Astrocyte (in vitro differentiated cells and primary cell): ENCODE results near the gene ZNF764. TPM values are rescaled to one million over a fixed set of nuclear protein-coding genes. Genes with fewer than 3 reads are reported as not detected.
"Not testable (repeated sequence)": the region's sequence is repeated elsewhere in the genome, so short reads cannot be mapped to it uniquely, and the experiment has no call there.

Experiments used
- DNase-seq: peaks from one replicate; pipeline ENCODE4 v3.0.0-alpha.2; 2010; ENCODE audit warnings: low read depth
- FAIRE-seq: peaks from 2 replicates; lab custom pipeline; 2011; peaks lifted over from hg19 to GRCh38; lab: Jason Lieb, UNC
- H2AFZ ChIP-seq: 2 replicates; pipeline ENCODE4 v1.6.0; 2012; ENCODE audit warnings: low read depth, low read length, inconsistent platforms
- H3K27ac ChIP-seq: 2 replicates; pipeline ENCODE4 v1.5.1; 2011; ENCODE audit warnings: low read depth, low read length, inconsistent platforms
- H3K27me3 ChIP-seq: 2 replicates; pipeline ENCODE4 v1.6.0; 2011; ENCODE audit warnings: low read length, inconsistent platforms; ENCODE audit not compliant: insufficient read depth
- H3K36me3 ChIP-seq: 2 replicates; pipeline ENCODE4 v1.5.1; 2011; ENCODE audit warnings: low read length, inconsistent platforms; ENCODE audit not compliant: insufficient read depth
- H3K4me1 ChIP-seq: 2 replicates; pipeline ENCODE4 v1.5.1; 2011; ENCODE audit warnings: low read length, inconsistent platforms; ENCODE audit not compliant: insufficient read depth
- H3K4me2 ChIP-seq: 2 replicates; pipeline ENCODE4 v1.6.0; 2012; ENCODE audit warnings: low read length, inconsistent platforms
- H3K4me3 ChIP-seq: 2 replicates; pipeline ENCODE4 v1.5.1; 2011; ENCODE audit warnings: low read depth, mild to moderate bottlenecking, low read length, inconsistent platforms; ENCODE audit not compliant: insufficient read depth
- H3K79me2 ChIP-seq: 2 replicates; pipeline ENCODE4 v1.6.0; 2012; ENCODE audit warnings: mild to moderate bottlenecking, low read length, inconsistent platforms; ENCODE audit not compliant: insufficient read depth
- H3K9ac ChIP-seq: 2 replicates; pipeline ENCODE4 v1.6.0; 2012; ENCODE audit warnings: mild to moderate bottlenecking, low read length, inconsistent platforms
- H3K9me3 ChIP-seq: 2 replicates; pipeline ENCODE4 v1.5.1; 2012; ENCODE audit warnings: low read depth, mild to moderate bottlenecking, low read length, inconsistent platforms; ENCODE audit not compliant: insufficient read depth
- H4K20me1 ChIP-seq: 2 replicates; pipeline ENCODE4 v1.6.0; 2012; ENCODE audit warnings: low read length, inconsistent platforms; ENCODE audit not compliant: insufficient read depth
- H3K27ac Mint-ChIP-seq: one replicate; pipeline ENCODE4 v1.8.0; 2021; ENCODE audit warnings: mild to moderate bottlenecking, mixed read lengths; ENCODE audit not compliant: unreplicated experiment
- H3K27me3 Mint-ChIP-seq: one replicate; pipeline ENCODE4 v1.8.0; 2021; ENCODE audit warnings: low read depth, mixed read lengths; ENCODE audit not compliant: unreplicated experiment
- H3K36me3 Mint-ChIP-seq: one replicate; pipeline ENCODE4 v1.8.0; 2021; ENCODE audit warnings: low read depth, mixed read lengths; ENCODE audit not compliant: unreplicated experiment
- H3K4me1 Mint-ChIP-seq: one replicate; pipeline ENCODE4 v1.8.0; 2021; ENCODE audit warnings: low read depth, mixed read lengths; ENCODE audit not compliant: unreplicated experiment
- H3K4me3 Mint-ChIP-seq: one replicate; pipeline ENCODE4 v1.8.0; 2021; ENCODE audit warnings: mild to moderate bottlenecking, moderate library complexity, mixed read lengths; ENCODE audit not compliant: unreplicated experiment
- H3K9me3 Mint-ChIP-seq: one replicate; pipeline ENCODE4 v1.8.0; 2021; ENCODE audit warnings: mild to moderate bottlenecking, mixed read lengths; ENCODE audit not compliant: unreplicated experiment
- CTCF ChIP-seq: IDR thresholded peaks from 2 replicates; pipeline ENCODE4 v1.5.1; 2011; ENCODE audit warnings: low read depth, mild to moderate bottlenecking, inconsistent platforms, low read length, moderate library complexity; ENCODE audit not compliant: insufficient read depth
- EZH2 ChIP-seq: IDR thresholded peaks from 2 replicates; pipeline ENCODE4 v1.6.1; 2012; ENCODE audit warnings: mild to moderate bottlenecking, low read length, inconsistent platforms; ENCODE audit not compliant: insufficient read depth
- total RNA-seq: library from RNA; stranded (reverse); gene quantifications from 2 replicates; pipeline ENCODE4 v1.2.1, GENCODE V29; 2021

Gene ZNF764
- total RNA-seq, 1 donor from 2014 or later, result 8.5 TPM

- Histone ChIP-seq H3K36me3 (no peaks in the 10 kb centered on the region), H3K4me2 (no peak overlapping the region), H3K9me3 (no peaks in the 10 kb centered on the region), H3K4me3 (no peak overlapping the region), H3K27ac (no peak overlapping the region), H4K20me1 (no peaks in the 10 kb centered on the region), H2AFZ (no peak overlapping the region), H3K27me3 (no peaks in the 10 kb centered on the region), H3K9ac (no peak overlapping the region), H3K79me2 (no peaks in the 10 kb centered on the region), H3K4me1 (no peaks in the 10 kb centered on the region)
- H3K9me3 Mint-ChIP-seq, result no peaks in the 10 kb centered on the region
- no peak for DNase-seq
- H3K36me3 Mint-ChIP-seq, result peaks cover 6% of the 10 kb centered on the region
- no peak overlapping the region for H3K4me3 Mint-ChIP-seq
- no peak for FAIRE-seq
- no peaks in the 10 kb centered on the region for H3K27me3 Mint-ChIP-seq
- TF ChIP-seq EZH2 (no peak), CTCF (no peak)
- peak overlapping the region; percentile 8 for H3K27ac Mint-ChIP-seq
- no peaks in the 10 kb centered on the region for H3K4me1 Mint-ChIP-seq
These were observed 34.7 kb upstream of the ZNF764 start for GRCh38 chr16:30592871-30593270.

DNA sequence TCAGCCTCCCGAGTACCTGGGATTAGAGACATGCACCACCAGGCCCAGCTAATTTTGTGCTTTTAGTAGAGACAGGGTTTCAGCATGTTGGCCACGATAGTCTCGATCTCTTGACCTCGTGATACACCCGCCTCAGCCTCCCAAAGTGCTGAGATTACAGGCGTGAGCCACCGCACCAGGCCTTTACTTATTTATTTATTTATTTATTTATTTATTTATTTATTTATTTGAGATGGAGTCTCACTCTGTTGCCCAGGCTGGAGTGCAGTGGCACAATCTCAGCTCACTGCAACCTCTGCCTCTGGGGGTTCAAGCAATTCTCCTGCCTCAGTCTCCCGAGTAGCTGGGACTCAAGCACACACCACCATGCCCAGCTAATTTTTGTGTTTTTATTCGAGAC lies 32.7 kb upstream of the ZNF764 start:
- H3K36me3 ChIP-seq, H3K27ac Mint-ChIP-seq, H3K36me3 Mint-ChIP-seq: not testable (repeated sequence)

GRCh38 chr16:30589582-30589981 lies 31.4 kb upstream of the ZNF764 start:
- H3K4me1 Mint-ChIP-seq, H3K36me3 ChIP-seq, H3K4me2 ChIP-seq, H2AFZ ChIP-seq, H3K27me3 ChIP-seq, H3K9me3 Mint-ChIP-seq, H3K9me3 ChIP-seq, H3K36me3 Mint-ChIP-seq, H3K9ac ChIP-seq, H3K27me3 Mint-ChIP-seq, DNase-seq, H4K20me1 ChIP-seq, H3K4me3 ChIP-seq, H3K4me3 Mint-ChIP-seq, FAIRE-seq, H3K27ac ChIP-seq, H3K27ac Mint-ChIP-seq, H3K4me1 ChIP-seq: not testable (repeated sequence)
- H3K79me2 ChIP-seq, result peaks cover 13% of the 10 kb centered on the region

More for the DNA sequence above, 32.7 kb upstream of the ZNF764 start:
- DNase-seq, H3K4me2 ChIP-seq, FAIRE-seq, H3K9ac ChIP-seq, H2AFZ ChIP-seq, H3K27me3 ChIP-seq, H3K4me3 Mint-ChIP-seq, H3K27ac ChIP-seq, H3K9me3 ChIP-seq, H3K9me3 Mint-ChIP-seq, H3K4me1 Mint-ChIP-seq, H3K4me1 ChIP-seq, H4K20me1 ChIP-seq, H3K27me3 Mint-ChIP-seq, H3K79me2 ChIP-seq, H3K4me3 ChIP-seq: not testable (repeated sequence)

GRCh38 chr16:30588651-30589050 lies 30.5 kb upstream of the ZNF764 start:
- Histone ChIP-seq H3K36me3 (no peaks in the 10 kb centered on the region), H3K79me2 (peaks cover 21% of the 10 kb centered on the region), H4K20me1 (no peaks in the 10 kb centered on the region), H3K27me3 (no peaks in the 10 kb centered on the region), H3K9ac (no peak overlapping the region), H3K9me3 (no peaks in the 10 kb centered on the region), H3K27ac (no peak overlapping the region), H3K4me3 (no peak overlapping the region), H3K4me1 (peaks cover 8% of the 10 kb centered on the region), H2AFZ (no peak overlapping the region), H3K4me2 (no peak overlapping the region)
- TF ChIP-seq EZH2, result no peak
- no peak for TF ChIP-seq CTCF
- DNase-seq (no peak), FAIRE-seq (no peak)
- no peaks in the 10 kb centered on the region for H3K27me3 Mint-ChIP-seq
- H3K4me1 Mint-ChIP-seq, result no peaks in the 10 kb centered on the region
- peaks cover 2% of the 10 kb centered on the region for H3K36me3 Mint-ChIP-seq
- H3K4me3 Mint-ChIP-seq, result no peak overlapping the region
- no peaks in the 10 kb centered on the region for H3K9me3 Mint-ChIP-seq
- H3K27ac Mint-ChIP-seq, result no peak overlapping the region
